Astrocyte (in vitro differentiated cells and primary cell): ENCODE results near the gene ATP8B4. TPM values are rescaled to one million over a fixed set of nuclear protein-coding genes. Genes with fewer than 3 reads are reported as not detected.

Source experiments
- DNase-seq: peaks from one replicate; pipeline ENCODE4 v3.0.0-alpha.2; 2010; ENCODE audit warnings: low read depth
- FAIRE-seq: peaks from 2 replicates; lab custom pipeline; 2011; peaks lifted over from hg19 to GRCh38; lab: Jason Lieb, UNC
- H2AFZ ChIP-seq: 2 replicates; pipeline ENCODE4 v1.6.0; 2012; ENCODE audit warnings: low read depth, low read length, inconsistent platforms
- H3K27ac ChIP-seq: 2 replicates; pipeline ENCODE4 v1.5.1; 2011; ENCODE audit warnings: low read depth, low read length, inconsistent platforms
- H3K27me3 ChIP-seq: 2 replicates; pipeline ENCODE4 v1.6.0; 2011; ENCODE audit warnings: low read length, inconsistent platforms; ENCODE audit not compliant: insufficient read depth
- H3K36me3 ChIP-seq: 2 replicates; pipeline ENCODE4 v1.5.1; 2011; ENCODE audit warnings: low read length, inconsistent platforms; ENCODE audit not compliant: insufficient read depth
- H3K4me1 ChIP-seq: 2 replicates; pipeline ENCODE4 v1.5.1; 2011; ENCODE audit warnings: low read length, inconsistent platforms; ENCODE audit not compliant: insufficient read depth
- H3K4me2 ChIP-seq: 2 replicates; pipeline ENCODE4 v1.6.0; 2012; ENCODE audit warnings: low read length, inconsistent platforms
- H3K4me3 ChIP-seq: 2 replicates; pipeline ENCODE4 v1.5.1; 2011; ENCODE audit warnings: low read depth, mild to moderate bottlenecking, low read length, inconsistent platforms; ENCODE audit not compliant: insufficient read depth
- H3K79me2 ChIP-seq: 2 replicates; pipeline ENCODE4 v1.6.0; 2012; ENCODE audit warnings: mild to moderate bottlenecking, low read length, inconsistent platforms; ENCODE audit not compliant: insufficient read depth
- H3K9ac ChIP-seq: 2 replicates; pipeline ENCODE4 v1.6.0; 2012; ENCODE audit warnings: mild to moderate bottlenecking, low read length, inconsistent platforms
- H3K9me3 ChIP-seq: 2 replicates; pipeline ENCODE4 v1.5.1; 2012; ENCODE audit warnings: low read depth, mild to moderate bottlenecking, low read length, inconsistent platforms; ENCODE audit not compliant: insufficient read depth
- H4K20me1 ChIP-seq: 2 replicates; pipeline ENCODE4 v1.6.0; 2012; ENCODE audit warnings: low read length, inconsistent platforms; ENCODE audit not compliant: insufficient read depth
- H3K27ac Mint-ChIP-seq: one replicate; pipeline ENCODE4 v1.8.0; 2021; ENCODE audit warnings: mild to moderate bottlenecking, mixed read lengths; ENCODE audit not compliant: unreplicated experiment
- H3K27me3 Mint-ChIP-seq: one replicate; pipeline ENCODE4 v1.8.0; 2021; ENCODE audit warnings: low read depth, mixed read lengths; ENCODE audit not compliant: unreplicated experiment
- H3K36me3 Mint-ChIP-seq: one replicate; pipeline ENCODE4 v1.8.0; 2021; ENCODE audit warnings: low read depth, mixed read lengths; ENCODE audit not compliant: unreplicated experiment
- H3K4me1 Mint-ChIP-seq: one replicate; pipeline ENCODE4 v1.8.0; 2021; ENCODE audit warnings: low read depth, mixed read lengths; ENCODE audit not compliant: unreplicated experiment
- H3K4me3 Mint-ChIP-seq: one replicate; pipeline ENCODE4 v1.8.0; 2021; ENCODE audit warnings: mild to moderate bottlenecking, moderate library complexity, mixed read lengths; ENCODE audit not compliant: unreplicated experiment
- H3K9me3 Mint-ChIP-seq: one replicate; pipeline ENCODE4 v1.8.0; 2021; ENCODE audit warnings: mild to moderate bottlenecking, mixed read lengths; ENCODE audit not compliant: unreplicated experiment
- EZH2 ChIP-seq: IDR thresholded peaks from 2 replicates; pipeline ENCODE4 v1.6.1; 2012; ENCODE audit warnings: mild to moderate bottlenecking, low read length, inconsistent platforms; ENCODE audit not compliant: insufficient read depth
- total RNA-seq: library from RNA; stranded (reverse); gene quantifications from 2 replicates; pipeline ENCODE4 v1.2.1, GENCODE V29; 2021
- TF ChIP-seq, protein P1 (sequence below): IDR thresholded peaks from 2 replicates; pipeline ENCODE4 v1.5.1; 2011; ENCODE audit warnings: low read depth, mild to moderate bottlenecking, inconsistent platforms, low read length, moderate library complexity; ENCODE audit not compliant: insufficient read depth

ATP8B4 gene
- total RNA-seq, 1 donor from 2014 or later = 0.23 TPM

DNA sequence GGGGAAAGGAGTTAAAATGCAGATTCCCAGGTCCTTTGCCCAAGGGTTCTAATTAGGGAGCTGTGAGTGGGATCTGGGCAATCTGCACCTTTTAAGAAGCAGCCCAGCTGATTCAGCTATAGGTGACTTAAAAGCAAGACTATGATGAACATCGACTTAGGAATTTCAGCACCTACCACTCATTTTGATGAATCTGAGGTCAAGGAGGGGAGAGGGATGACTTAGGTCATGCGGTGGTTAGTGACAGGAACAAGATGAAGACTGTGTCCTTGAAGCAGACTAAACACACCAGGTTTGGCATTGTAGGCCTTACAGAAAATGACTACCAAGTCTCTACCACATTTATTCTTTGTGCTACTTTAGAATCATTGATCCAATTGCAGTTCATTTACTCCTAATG is 301.9 kb downstream of the ATP8B4 start:
- Histone ChIP-seq H3K9ac (no peak overlapping the region), H3K27ac (no peak overlapping the region), H2AFZ (no peak overlapping the region), H3K9me3 (no peaks in the 10 kb centered on the region), H3K79me2 (no peaks in the 10 kb centered on the region), H3K36me3 (no peaks in the 10 kb centered on the region), H3K4me3 (no peak overlapping the region), H3K27me3 (no peaks in the 10 kb centered on the region), H4K20me1 (no peaks in the 10 kb centered on the region), H3K4me2 (no peak overlapping the region), H3K4me1 (peaks cover 7% of the 10 kb centered on the region)
- Mint-ChIP-seq H3K27ac (no peak overlapping the region), H3K4me1 (peaks cover 20% of the 10 kb centered on the region), H3K4me3 (no peak overlapping the region), H3K9me3 (peaks cover 2% of the 10 kb centered on the region), H3K36me3 (no peaks in the 10 kb centered on the region), H3K27me3 (no peaks in the 10 kb centered on the region)
- FAIRE-seq (no peak), DNase-seq (peak; percentile 49)
- TF ChIP-seq, protein P1, sequence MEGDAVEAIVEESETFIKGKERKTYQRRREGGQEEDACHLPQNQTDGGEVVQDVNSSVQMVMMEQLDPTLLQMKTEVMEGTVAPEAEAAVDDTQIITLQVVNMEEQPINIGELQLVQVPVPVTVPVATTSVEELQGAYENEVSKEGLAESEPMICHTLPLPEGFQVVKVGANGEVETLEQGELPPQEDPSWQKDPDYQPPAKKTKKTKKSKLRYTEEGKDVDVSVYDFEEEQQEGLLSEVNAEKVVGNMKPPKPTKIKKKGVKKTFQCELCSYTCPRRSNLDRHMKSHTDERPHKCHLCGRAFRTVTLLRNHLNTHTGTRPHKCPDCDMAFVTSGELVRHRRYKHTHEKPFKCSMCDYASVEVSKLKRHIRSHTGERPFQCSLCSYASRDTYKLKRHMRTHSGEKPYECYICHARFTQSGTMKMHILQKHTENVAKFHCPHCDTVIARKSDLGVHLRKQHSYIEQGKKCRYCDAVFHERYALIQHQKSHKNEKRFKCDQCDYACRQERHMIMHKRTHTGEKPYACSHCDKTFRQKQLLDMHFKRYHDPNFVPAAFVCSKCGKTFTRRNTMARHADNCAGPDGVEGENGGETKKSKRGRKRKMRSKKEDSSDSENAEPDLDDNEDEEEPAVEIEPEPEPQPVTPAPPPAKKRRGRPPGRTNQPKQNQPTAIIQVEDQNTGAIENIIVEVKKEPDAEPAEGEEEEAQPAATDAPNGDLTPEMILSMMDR = no peak
- TF ChIP-seq EZH2 = no peak

DNA sequence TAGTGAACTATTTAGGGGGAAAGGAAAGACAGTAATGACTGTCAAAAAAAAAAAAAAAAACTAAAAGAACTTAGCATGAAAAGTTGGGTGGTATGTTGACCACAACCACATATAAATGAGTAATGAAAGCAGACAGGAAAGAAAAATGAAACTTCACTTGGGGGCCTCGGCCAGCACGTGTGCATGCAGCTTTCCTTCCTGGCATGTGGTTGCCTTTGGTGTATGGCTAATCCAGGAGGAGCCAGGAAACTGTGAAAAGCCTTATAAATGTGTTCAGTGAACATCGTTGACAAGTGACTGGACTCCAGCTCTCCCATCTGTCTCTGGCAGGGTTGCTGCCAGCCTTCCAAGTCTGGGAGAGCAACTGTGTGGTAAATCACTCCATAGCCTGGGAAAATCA is 303.1 kb downstream of the ATP8B4 start:
- peaks cover 20% of the 10 kb centered on the region for H3K4me1 Mint-ChIP-seq
- Histone ChIP-seq H2AFZ (no peak overlapping the region), H3K4me2 (no peak overlapping the region)

DNA sequence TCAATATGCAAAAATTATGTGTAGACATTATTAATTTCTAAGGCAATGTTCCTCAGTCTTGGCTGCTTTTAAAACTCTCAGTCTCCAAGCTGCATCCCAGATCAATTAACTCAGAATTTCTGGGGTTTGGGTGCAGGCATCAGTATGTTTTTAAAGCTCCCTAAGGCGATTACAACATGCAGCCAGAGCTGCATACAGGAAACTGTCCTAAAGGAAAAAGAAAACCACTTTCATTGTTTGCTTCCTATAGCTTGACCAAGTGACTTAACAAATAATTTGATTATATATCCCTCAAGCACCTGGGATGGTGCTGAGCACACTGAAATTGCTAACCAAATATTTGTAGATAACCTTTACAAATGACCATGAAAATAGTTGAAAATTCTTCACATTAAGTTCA is 303.5 kb downstream of the ATP8B4 start:
- Mint-ChIP-seq H3K4me1 (peaks cover 20% of the 10 kb centered on the region), H3K4me3 (no peak overlapping the region), H3K9me3 (peaks cover 2% of the 10 kb centered on the region), H3K27me3 (no peaks in the 10 kb centered on the region), H3K36me3 (no peaks in the 10 kb centered on the region), H3K27ac (peak overlapping the region; percentile 56)
- DNase-seq = no peak
- peak; percentile 5 for FAIRE-seq
- H3K9me3 ChIP-seq = no peaks in the 10 kb centered on the region
- H3K27ac ChIP-seq = no peak overlapping the region
- no peaks in the 10 kb centered on the region for H3K36me3 ChIP-seq
- H3K4me2 ChIP-seq = no peak overlapping the region
- H4K20me1 ChIP-seq = no peaks in the 10 kb centered on the region
- no peak overlapping the region for H3K4me3 ChIP-seq
- no peaks in the 10 kb centered on the region for H3K27me3 ChIP-seq
- no peak overlapping the region for H3K9ac ChIP-seq
- H3K4me1 ChIP-seq = peaks cover 7% of the 10 kb centered on the region
- TF ChIP-seq, protein P1 = no peak
- no peak for TF ChIP-seq EZH2
- H2AFZ ChIP-seq = no peak overlapping the region
- H3K79me2 ChIP-seq = no peaks in the 10 kb centered on the region

More for the DNA sequence above, 303.1 kb downstream of the ATP8B4 start:
- FAIRE-seq = no peak
- Mint-ChIP-seq H3K27ac (peak overlapping the region; percentile 70), H3K27me3 (no peaks in the 10 kb centered on the region), H3K4me3 (no peak overlapping the region), H3K9me3 (peaks cover 2% of the 10 kb centered on the region), H3K36me3 (no peaks in the 10 kb centered on the region)
- Histone ChIP-seq H3K27ac (no peak overlapping the region), H3K27me3 (no peaks in the 10 kb centered on the region), H4K20me1 (no peaks in the 10 kb centered on the region), H3K4me3 (no peak overlapping the region), H3K36me3 (no peaks in the 10 kb centered on the region), H3K79me2 (no peaks in the 10 kb centered on the region), H3K4me1 (peaks cover 7% of the 10 kb centered on the region), H3K9ac (no peak overlapping the region), H3K9me3 (no peaks in the 10 kb centered on the region)
- no peak for TF ChIP-seq EZH2
- TF ChIP-seq, protein P1 = no peak
- DNase-seq = peak; percentile 97
